ENCODE results near the gene DEFB113.

DEFB113 gene

GRCh38 chr6:49969605-49970004, at the start of gene DEFB113:
Gene DEFB113 (minus strand): TSS chr6:49969625. CDS start chr6:49969625, 0 bp downstream.
- peak; percentile 34 for DNase-seq (ENCODE audit: low read depth, low spot score)
- Histone ChIP-seq H3K9ac (ENCODE audit: insufficient read length) (peak within 1 kb of the TSS; percentile 34), H3K36me3 (ENCODE audit: insufficient read depth, low read length) (no peaks in the 10 kb centered on the region), H3K9me3 (ENCODE audit: low read depth, low read length) (no peaks in the 10 kb centered on the region), H3K27ac (peak within 1 kb of the TSS; percentile 87), H3K4me3 (peak within 1 kb of the TSS; percentile 56)
- TF ChIP-seq EZH2 (IDR thresholded peaks at IDR 0.05): no peak
- TF ChIP-seq FOXP2 (optimal IDR thresholded peaks at IDR 0.05; ENCODE audit: control extremely low read depth, extremely low read length, insufficient read depth): peak; percentile 51
- TF ChIP-seq POLR2AphosphoS5 (IDR thresholded peaks at IDR 0.05; ENCODE audit: borderline replicate concordance, low read depth, low read length): no peak

DNA sequence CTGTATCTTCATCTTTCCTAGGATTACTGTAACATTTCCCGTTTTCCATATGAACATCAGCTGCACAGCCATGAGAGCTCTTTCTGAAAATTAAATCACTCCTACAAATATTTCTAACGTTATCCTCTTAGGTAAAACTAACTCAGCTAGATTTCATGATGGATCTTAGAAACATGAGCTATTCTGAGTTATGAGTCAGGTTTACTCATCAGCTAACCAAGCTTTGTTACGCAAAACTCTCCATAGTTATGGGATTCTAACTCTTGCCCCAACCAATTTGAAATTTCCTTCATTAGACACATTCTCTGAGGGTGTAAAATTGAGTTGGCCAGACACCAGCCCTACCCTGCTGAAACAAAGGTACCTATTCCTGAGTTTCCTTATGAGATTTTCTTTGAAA, 38.4 kb upstream of the DEFB113 start:
- Histone ChIP-seq H3K27ac (no peak overlapping the region), H3K9ac (ENCODE audit: insufficient read length) (no peak overlapping the region), H3K36me3 (ENCODE audit: insufficient read depth, low read length) (no peaks in the 10 kb centered on the region), H3K4me3 (no peak overlapping the region), H3K9me3 (ENCODE audit: low read depth, low read length) (no peaks in the 10 kb centered on the region)
- no peak for TF ChIP-seq EZH2 (IDR thresholded peaks at IDR 0.05)
- TF ChIP-seq POLR2AphosphoS5 (IDR thresholded peaks at IDR 0.05; ENCODE audit: borderline replicate concordance, low read depth, low read length): no peak
- no peak for TF ChIP-seq FOXP2 (optimal IDR thresholded peaks at IDR 0.05; ENCODE audit: control extremely low read depth, extremely low read length, insufficient read depth)
- DNase-seq (ENCODE audit: low read depth, low spot score): no peak

DNA sequence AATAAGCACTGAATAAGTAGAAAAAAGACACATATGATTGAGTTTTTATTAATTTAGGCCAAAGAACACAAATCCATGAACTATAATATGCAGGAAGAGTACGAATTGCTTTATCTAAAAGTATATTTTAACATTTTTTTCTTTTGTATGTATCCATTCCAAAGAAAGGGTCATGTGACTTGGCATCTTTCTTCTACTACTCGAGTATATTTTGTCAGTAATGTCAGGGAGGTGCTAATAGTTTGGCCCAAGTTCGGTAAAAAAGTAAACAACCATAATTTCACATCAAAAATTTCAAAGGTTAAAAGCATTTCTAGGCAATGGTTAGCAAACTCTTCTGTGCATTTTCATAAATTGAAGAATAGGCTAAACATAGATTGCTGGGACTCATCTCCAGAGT, 33.7 kb upstream of the DEFB113 start:
- TF ChIP-seq POLR2AphosphoS5 (IDR thresholded peaks at IDR 0.05; ENCODE audit: borderline replicate concordance, low read depth, low read length): no peak
- TF ChIP-seq EZH2 (IDR thresholded peaks at IDR 0.05): no peak
- TF ChIP-seq FOXP2 (optimal IDR thresholded peaks at IDR 0.05; ENCODE audit: control extremely low read depth, extremely low read length, insufficient read depth): no peak
- no peak for DNase-seq (ENCODE audit: low read depth, low spot score)
- Histone ChIP-seq H3K36me3 (ENCODE audit: insufficient read depth, low read length) (no peaks in the 10 kb centered on the region), H3K9ac (ENCODE audit: insufficient read length) (no peak overlapping the region), H3K4me3 (no peak overlapping the region), H3K9me3 (ENCODE audit: low read depth, low read length) (no peaks in the 10 kb centered on the region), H3K27ac (no peak overlapping the region)

- DNase-seq (ENCODE audit: low read depth, low spot score): no peak
- Histone ChIP-seq H3K36me3 (ENCODE audit: insufficient read depth, low read length) (no peaks in the 10 kb centered on the region), H3K9me3 (ENCODE audit: low read depth, low read length) (no peaks in the 10 kb centered on the region), H3K27ac (no peak overlapping the region), H3K9ac (ENCODE audit: insufficient read length) (no peak overlapping the region), H3K4me3 (no peak overlapping the region)
- TF ChIP-seq FOXP2 (optimal IDR thresholded peaks at IDR 0.05; ENCODE audit: control extremely low read depth, extremely low read length, insufficient read depth) (no peak), EZH2 (IDR thresholded peaks at IDR 0.05) (no peak), POLR2AphosphoS5 (IDR thresholded peaks at IDR 0.05; ENCODE audit: borderline replicate concordance, low read depth, low read length) (no peak)
Measured at GRCh38 chr6:49995278-49995677, 25.9 kb upstream of the DEFB113 start.

DNA sequence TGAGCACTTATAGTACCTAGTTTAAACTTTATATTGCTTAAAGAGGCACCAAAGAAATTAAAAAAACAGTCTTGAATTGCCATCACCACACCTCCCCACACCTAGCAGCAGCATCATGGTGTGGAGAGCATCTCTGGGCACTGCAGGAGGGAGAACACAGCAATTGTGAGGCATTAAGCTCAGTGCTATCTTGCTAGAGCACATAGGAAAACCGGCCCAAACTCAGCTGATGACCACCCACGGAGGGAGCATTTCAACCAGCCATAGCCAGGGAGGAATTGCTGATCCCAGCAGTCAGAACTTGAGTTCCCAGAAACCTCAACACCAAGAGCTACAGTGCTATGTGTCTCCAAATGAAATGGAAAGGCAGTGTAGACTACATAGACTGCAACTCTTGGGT, 19.5 kb upstream of the DEFB113 start:
- no peak for TF ChIP-seq POLR2AphosphoS5 (IDR thresholded peaks at IDR 0.05; ENCODE audit: borderline replicate concordance, low read depth, low read length)
- no peak for TF ChIP-seq EZH2 (IDR thresholded peaks at IDR 0.05)
- no peak for TF ChIP-seq FOXP2 (optimal IDR thresholded peaks at IDR 0.05; ENCODE audit: control extremely low read depth, extremely low read length, insufficient read depth)
- no peak overlapping the region for H3K4me3 ChIP-seq
- H3K9ac ChIP-seq (ENCODE audit: insufficient read length): no peak overlapping the region
- no peak for DNase-seq (ENCODE audit: low read depth, low spot score)
- H3K36me3 ChIP-seq (ENCODE audit: insufficient read depth, low read length): no peaks in the 10 kb centered on the region
- H3K9me3 ChIP-seq (ENCODE audit: low read depth, low read length): no peaks in the 10 kb centered on the region
- no peak overlapping the region for H3K27ac ChIP-seq

DNA sequence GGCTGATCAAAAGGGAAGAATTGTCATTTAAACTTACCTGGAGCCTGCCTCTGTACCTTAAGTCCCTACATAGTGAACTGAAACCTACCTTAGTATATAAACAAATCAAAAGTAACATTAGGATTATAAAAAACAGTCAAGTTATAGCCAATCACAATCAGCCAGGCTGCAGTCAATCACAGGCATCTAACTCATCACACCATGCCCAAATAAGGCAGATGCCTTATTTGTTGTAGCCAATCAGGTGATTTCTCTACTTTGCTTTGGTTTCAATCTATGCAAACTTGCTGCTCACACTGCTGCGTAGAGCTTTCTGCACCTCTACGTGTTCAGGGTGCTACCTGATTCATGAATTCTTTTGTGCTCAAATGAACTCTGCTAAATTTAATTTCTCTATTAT, 18.3 kb upstream of the DEFB113 start:
- Histone ChIP-seq H3K27ac (no peak overlapping the region), H3K36me3 (ENCODE audit: insufficient read depth, low read length) (no peaks in the 10 kb centered on the region), H3K4me3 (no peak overlapping the region), H3K9me3 (ENCODE audit: low read depth, low read length) (peaks cover 4% of the 10 kb centered on the region; the same call in 1 of the 2 replicates), H3K9ac (ENCODE audit: insufficient read length) (no peak overlapping the region)
- no peak for DNase-seq (ENCODE audit: low read depth, low spot score)
- TF ChIP-seq EZH2 (IDR thresholded peaks at IDR 0.05) (no peak), FOXP2 (optimal IDR thresholded peaks at IDR 0.05; ENCODE audit: control extremely low read depth, extremely low read length, insufficient read depth) (no peak), POLR2AphosphoS5 (IDR thresholded peaks at IDR 0.05; ENCODE audit: borderline replicate concordance, low read depth, low read length) (no peak)

GRCh38 chr6:49986551-49986950, 17.1 kb upstream of the DEFB113 start:
- H3K36me3 ChIP-seq (ENCODE audit: insufficient read depth, low read length): no peaks in the 10 kb centered on the region
- H3K9me3 ChIP-seq (ENCODE audit: low read depth, low read length): peaks cover 4% of the 10 kb centered on the region; the same call in 1 of the 2 replicates
- no peak for TF ChIP-seq EZH2 (IDR thresholded peaks at IDR 0.05)
- TF ChIP-seq POLR2AphosphoS5 (IDR thresholded peaks at IDR 0.05; ENCODE audit: borderline replicate concordance, low read depth, low read length): no peak
- TF ChIP-seq FOXP2 (optimal IDR thresholded peaks at IDR 0.05; ENCODE audit: control extremely low read depth, extremely low read length, insufficient read depth): no peak
- H3K9ac ChIP-seq (ENCODE audit: insufficient read length): no peak overlapping the region
- H3K4me3 ChIP-seq: no peak overlapping the region
- no peak overlapping the region for H3K27ac ChIP-seq
- no peak for DNase-seq (ENCODE audit: low read depth, low spot score)

- DNase-seq (ENCODE audit: low read depth, low spot score): no peak
Measured at GRCh38 chr6:49982046-49982445, 12.6 kb upstream of the DEFB113 start.

DNA sequence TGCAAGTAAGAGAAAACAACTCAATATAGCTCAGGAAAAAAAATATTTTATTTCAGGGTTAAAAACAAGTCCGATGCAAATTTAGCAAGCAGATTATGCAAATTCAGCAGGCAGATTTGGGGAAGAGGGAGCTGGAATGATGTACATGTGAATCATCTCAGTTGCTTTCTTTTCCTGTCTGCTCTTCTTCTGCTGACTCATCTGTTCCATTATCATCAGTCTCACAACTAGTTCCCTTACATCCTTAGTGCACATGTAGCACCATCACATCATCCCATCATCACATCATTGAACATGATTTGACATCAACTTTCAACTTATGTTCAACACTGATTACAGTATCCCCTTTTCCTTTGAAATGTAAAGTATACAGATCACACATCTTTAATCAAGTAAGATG, 11.5 kb upstream of the DEFB113 start:
- no peaks in the 10 kb centered on the region for H3K36me3 ChIP-seq (ENCODE audit: insufficient read depth, low read length)
- no peak overlapping the region for H3K27ac ChIP-seq
- DNase-seq (ENCODE audit: low read depth, low spot score): peak; percentile 28
- H3K4me3 ChIP-seq: no peak overlapping the region
- peaks cover 4% of the 10 kb centered on the region; the same call in 1 of the 2 replicates for H3K9me3 ChIP-seq (ENCODE audit: low read depth, low read length)
- no peak overlapping the region for H3K9ac ChIP-seq (ENCODE audit: insufficient read length)
- TF ChIP-seq FOXP2 (optimal IDR thresholded peaks at IDR 0.05; ENCODE audit: control extremely low read depth, extremely low read length, insufficient read depth): no peak
- no peak for TF ChIP-seq EZH2 (IDR thresholded peaks at IDR 0.05)
- TF ChIP-seq POLR2AphosphoS5 (IDR thresholded peaks at IDR 0.05; ENCODE audit: borderline replicate concordance, low read depth, low read length): no peak

More at GRCh38 chr6:49982046-49982445, 12.6 kb upstream of the DEFB113 start:
- Histone ChIP-seq H3K27ac (no peak overlapping the region), H3K9ac (ENCODE audit: insufficient read length) (no peak overlapping the region), H3K36me3 (ENCODE audit: insufficient read depth, low read length) (no peaks in the 10 kb centered on the region), H3K9me3 (ENCODE audit: low read depth, low read length) (peaks cover 4% of the 10 kb centered on the region; the same call in 1 of the 2 replicates), H3K4me3 (no peak overlapping the region)
- no peak for TF ChIP-seq EZH2 (IDR thresholded peaks at IDR 0.05)
- no peak for TF ChIP-seq POLR2AphosphoS5 (IDR thresholded peaks at IDR 0.05; ENCODE audit: borderline replicate concordance, low read depth, low read length)
- TF ChIP-seq FOXP2 (optimal IDR thresholded peaks at IDR 0.05; ENCODE audit: control extremely low read depth, extremely low read length, insufficient read depth): no peak

Measured in SK-N-MC (cell line).